ENCODE results near the gene RAPGEF4.

RAPGEF4 gene

GRCh38 chr2:172708247-172708646 lies 27.4 kb upstream of the RAPGEF4 start:
- H3K4me3 ChIP-seq (ENCODE audit: low read length in 2 of 2): no peak overlapping the region
- H3K9ac ChIP-seq (ENCODE audit: low read depth in 1 of 2, low read length in 2 of 2): no peak overlapping the region
- H3K27ac ChIP-seq (ENCODE audit: low read depth in 2 of 2, low read length in 2 of 2): no peak overlapping the region
- H3K36me3 ChIP-seq (ENCODE audit: control insufficient read depth in 2 of 2, insufficient read depth in 2 of 2, low read length in 2 of 2): no peaks in the 10 kb centered on the region
- no peaks in the 10 kb centered on the region for H3K4me1 ChIP-seq (ENCODE audit: control insufficient read depth in 2 of 2, insufficient read depth in 2 of 2, low read length in 2 of 2)
- H3K9me3 ChIP-seq (ENCODE audit: control insufficient read depth in 2 of 2, low read length in 2 of 2): no peaks in the 10 kb centered on the region
- H3K27me3 ChIP-seq (ENCODE audit: control insufficient read depth in 2 of 2, insufficient read depth in 2 of 2, low read length in 2 of 2): no peaks in the 10 kb centered on the region

GRCh38 chr2:172709566-172710291 lies 25.9 kb upstream of the RAPGEF4 start:
- Histone ChIP-seq H3K36me3 (ENCODE audit: control insufficient read depth in 2 of 2, insufficient read depth in 2 of 2, low read length in 2 of 2) (no peaks in the 10 kb centered on the region), H3K27me3 (ENCODE audit: control insufficient read depth in 2 of 2, insufficient read depth in 2 of 2, low read length in 2 of 2) (no peaks in the 10 kb centered on the region), H3K9me3 (ENCODE audit: control insufficient read depth in 2 of 2, low read length in 2 of 2) (no peaks in the 10 kb centered on the region), H3K27ac (ENCODE audit: low read depth in 2 of 2, low read length in 2 of 2) (no peak overlapping the region), H3K4me1 (ENCODE audit: control insufficient read depth in 2 of 2, insufficient read depth in 2 of 2, low read length in 2 of 2) (no peaks in the 10 kb centered on the region), H3K4me3 (ENCODE audit: low read length in 2 of 2) (no peak overlapping the region), H3K9ac (ENCODE audit: low read depth in 1 of 2, low read length in 2 of 2) (no peak overlapping the region)

GRCh38 chr2:172710584-172711047 lies 25.0 kb upstream of the RAPGEF4 start:
- H3K9ac ChIP-seq (ENCODE audit: low read depth in 1 of 2, low read length in 2 of 2): no peak overlapping the region
- no peaks in the 10 kb centered on the region for H3K27me3 ChIP-seq (ENCODE audit: control insufficient read depth in 2 of 2, insufficient read depth in 2 of 2, low read length in 2 of 2)
- H3K36me3 ChIP-seq (ENCODE audit: control insufficient read depth in 2 of 2, insufficient read depth in 2 of 2, low read length in 2 of 2): no peaks in the 10 kb centered on the region
- no peak overlapping the region for H3K4me3 ChIP-seq (ENCODE audit: low read length in 2 of 2)
- no peak overlapping the region for H3K27ac ChIP-seq (ENCODE audit: low read depth in 2 of 2, low read length in 2 of 2)
- H3K9me3 ChIP-seq (ENCODE audit: control insufficient read depth in 2 of 2, low read length in 2 of 2): no peaks in the 10 kb centered on the region
- no peaks in the 10 kb centered on the region for H3K4me1 ChIP-seq (ENCODE audit: control insufficient read depth in 2 of 2, insufficient read depth in 2 of 2, low read length in 2 of 2)

- Histone ChIP-seq H3K4me1 (ENCODE audit: control insufficient read depth in 2 of 2, insufficient read depth in 2 of 2, low read length in 2 of 2) (no peaks in the 10 kb centered on the region), H3K9me3 (ENCODE audit: control insufficient read depth in 2 of 2, low read length in 2 of 2) (no peaks in the 10 kb centered on the region), H3K4me3 (ENCODE audit: low read length in 2 of 2) (no peak overlapping the region), H3K36me3 (ENCODE audit: control insufficient read depth in 2 of 2, insufficient read depth in 2 of 2, low read length in 2 of 2) (no peaks in the 10 kb centered on the region), H3K9ac (ENCODE audit: low read depth in 1 of 2, low read length in 2 of 2) (no peak overlapping the region), H3K27me3 (ENCODE audit: control insufficient read depth in 2 of 2, insufficient read depth in 2 of 2, low read length in 2 of 2) (no peaks in the 10 kb centered on the region), H3K27ac (ENCODE audit: low read depth in 2 of 2, low read length in 2 of 2) (no peak overlapping the region)
Measured at GRCh38 chr2:172711110-172711509, 24.5 kb upstream of the RAPGEF4 start.

GRCh38 chr2:172712251-172712650 lies 23.4 kb upstream of the RAPGEF4 start:
- H3K9me3 ChIP-seq (ENCODE audit: control insufficient read depth in 2 of 2, low read length in 2 of 2): no peaks in the 10 kb centered on the region
- H3K4me3 ChIP-seq (ENCODE audit: low read length in 2 of 2): no peak overlapping the region
- H3K9ac ChIP-seq (ENCODE audit: low read depth in 1 of 2, low read length in 2 of 2): no peak overlapping the region
- no peak overlapping the region for H3K27ac ChIP-seq (ENCODE audit: low read depth in 2 of 2, low read length in 2 of 2)
- H3K27me3 ChIP-seq (ENCODE audit: control insufficient read depth in 2 of 2, insufficient read depth in 2 of 2, low read length in 2 of 2): no peaks in the 10 kb centered on the region
- no peaks in the 10 kb centered on the region for H3K4me1 ChIP-seq (ENCODE audit: control insufficient read depth in 2 of 2, insufficient read depth in 2 of 2, low read length in 2 of 2)
- H3K36me3 ChIP-seq (ENCODE audit: control insufficient read depth in 2 of 2, insufficient read depth in 2 of 2, low read length in 2 of 2): no peaks in the 10 kb centered on the region

- no peaks in the 10 kb centered on the region for H3K27me3 ChIP-seq (ENCODE audit: control insufficient read depth in 2 of 2, insufficient read depth in 2 of 2, low read length in 2 of 2)
- no peak overlapping the region for H3K4me3 ChIP-seq (ENCODE audit: low read length in 2 of 2)
- no peak overlapping the region for H3K9ac ChIP-seq (ENCODE audit: low read depth in 1 of 2, low read length in 2 of 2)
- H3K4me1 ChIP-seq (ENCODE audit: control insufficient read depth in 2 of 2, insufficient read depth in 2 of 2, low read length in 2 of 2): no peaks in the 10 kb centered on the region
- no peaks in the 10 kb centered on the region for H3K36me3 ChIP-seq (ENCODE audit: control insufficient read depth in 2 of 2, insufficient read depth in 2 of 2, low read length in 2 of 2)
- H3K27ac ChIP-seq (ENCODE audit: low read depth in 2 of 2, low read length in 2 of 2): no peak overlapping the region
- H3K9me3 ChIP-seq (ENCODE audit: control insufficient read depth in 2 of 2, low read length in 2 of 2): no peaks in the 10 kb centered on the region
Measured at GRCh38 chr2:172713365-172713875, 22.2 kb upstream of the RAPGEF4 start.

- no peaks in the 10 kb centered on the region for H3K4me1 ChIP-seq (ENCODE audit: control insufficient read depth in 2 of 2, insufficient read depth in 2 of 2, low read length in 2 of 2)
- H3K9me3 ChIP-seq (ENCODE audit: control insufficient read depth in 2 of 2, low read length in 2 of 2): no peaks in the 10 kb centered on the region
- H3K9ac ChIP-seq (ENCODE audit: low read depth in 1 of 2, low read length in 2 of 2): no peak overlapping the region
- no peaks in the 10 kb centered on the region for H3K27me3 ChIP-seq (ENCODE audit: control insufficient read depth in 2 of 2, insufficient read depth in 2 of 2, low read length in 2 of 2)
- no peak overlapping the region for H3K4me3 ChIP-seq (ENCODE audit: low read length in 2 of 2)
- no peak overlapping the region for H3K27ac ChIP-seq (ENCODE audit: low read depth in 2 of 2, low read length in 2 of 2)
- no peaks in the 10 kb centered on the region for H3K36me3 ChIP-seq (ENCODE audit: control insufficient read depth in 2 of 2, insufficient read depth in 2 of 2, low read length in 2 of 2)
Measured at GRCh38 chr2:172722481-172722880, 13.2 kb upstream of the RAPGEF4 start.

GRCh38 chr2:172723286-172723685 lies 12.4 kb upstream of the RAPGEF4 start:
- H3K4me3 ChIP-seq (ENCODE audit: low read length in 2 of 2): no peak overlapping the region
- no peaks in the 10 kb centered on the region for H3K36me3 ChIP-seq (ENCODE audit: control insufficient read depth in 2 of 2, insufficient read depth in 2 of 2, low read length in 2 of 2)
- no peaks in the 10 kb centered on the region for H3K27me3 ChIP-seq (ENCODE audit: control insufficient read depth in 2 of 2, insufficient read depth in 2 of 2, low read length in 2 of 2)
- H3K4me1 ChIP-seq (ENCODE audit: control insufficient read depth in 2 of 2, insufficient read depth in 2 of 2, low read length in 2 of 2): no peaks in the 10 kb centered on the region
- H3K9ac ChIP-seq (ENCODE audit: low read depth in 1 of 2, low read length in 2 of 2): no peak overlapping the region
- no peaks in the 10 kb centered on the region for H3K9me3 ChIP-seq (ENCODE audit: control insufficient read depth in 2 of 2, low read length in 2 of 2)
- no peak overlapping the region for H3K27ac ChIP-seq (ENCODE audit: low read depth in 2 of 2, low read length in 2 of 2)

GRCh38 chr2:172724724-172725123 lies 10.9 kb upstream of the RAPGEF4 start:
- Histone ChIP-seq H3K27ac (ENCODE audit: low read depth in 2 of 2, low read length in 2 of 2) (no peak overlapping the region), H3K27me3 (ENCODE audit: control insufficient read depth in 2 of 2, insufficient read depth in 2 of 2, low read length in 2 of 2) (no peaks in the 10 kb centered on the region), H3K4me3 (ENCODE audit: low read length in 2 of 2) (no peak overlapping the region), H3K9ac (ENCODE audit: low read depth in 1 of 2, low read length in 2 of 2) (no peak overlapping the region), H3K4me1 (ENCODE audit: control insufficient read depth in 2 of 2, insufficient read depth in 2 of 2, low read length in 2 of 2) (no peaks in the 10 kb centered on the region), H3K36me3 (ENCODE audit: control insufficient read depth in 2 of 2, insufficient read depth in 2 of 2, low read length in 2 of 2) (no peaks in the 10 kb centered on the region), H3K9me3 (ENCODE audit: control insufficient read depth in 2 of 2, low read length in 2 of 2) (no peaks in the 10 kb centered on the region)

- no peaks in the 10 kb centered on the region for H3K4me1 ChIP-seq (ENCODE audit: control insufficient read depth in 2 of 2, insufficient read depth in 2 of 2, low read length in 2 of 2)
- no peaks in the 10 kb centered on the region for H3K9me3 ChIP-seq (ENCODE audit: control insufficient read depth in 2 of 2, low read length in 2 of 2)
- no peak overlapping the region for H3K27ac ChIP-seq (ENCODE audit: low read depth in 2 of 2, low read length in 2 of 2)
- H3K9ac ChIP-seq (ENCODE audit: low read depth in 1 of 2, low read length in 2 of 2): no peak overlapping the region
- H3K4me3 ChIP-seq (ENCODE audit: low read length in 2 of 2): no peak overlapping the region
- H3K27me3 ChIP-seq (ENCODE audit: control insufficient read depth in 2 of 2, insufficient read depth in 2 of 2, low read length in 2 of 2): no peaks in the 10 kb centered on the region
- no peaks in the 10 kb centered on the region for H3K36me3 ChIP-seq (ENCODE audit: control insufficient read depth in 2 of 2, insufficient read depth in 2 of 2, low read length in 2 of 2)
Measured at GRCh38 chr2:172725284-172725683, 10.4 kb upstream of the RAPGEF4 start.
